Kidney (tissue), 14 donors: ENCODE measurements around the gene FDXACB1. TPM values are rescaled to one million over a fixed set of nuclear protein-coding genes. Genes with fewer than 3 reads are reported as not detected.

Source experiments
- DNase-seq, 5 donors: peaks; one replicate each; pipeline ENCODE4 v3.0.0-alpha.2; 2013 to 2020
- FAIRE-seq: peaks from 2 replicates; lab custom pipeline; 2012; peaks lifted over from hg19 to GRCh38; lab: Jason Lieb, UNC
- H3K27ac ChIP-seq, 2 donors: one replicate each; pipeline ENCODE4 v1.7.0; 2013; ENCODE audit warnings: low read depth in 2 of 2, low read length in 2 of 2, inconsistent platforms in 1 of 2
- H3K27me3 ChIP-seq: one replicate; pipeline ENCODE4 v1.7.1; 2013; ENCODE audit warnings: low read length, inconsistent platforms; ENCODE audit not compliant: control insufficient read depth, insufficient read depth
- H3K36me3 ChIP-seq, 3 donors: one replicate each; pipeline versions ENCODE4 v1.7.0 to v1.7.1; 2013; ENCODE audit warnings: low read length in 3 of 3, control low read depth in 1 of 3, inconsistent platforms in 1 of 3; ENCODE audit not compliant: insufficient read depth in 3 of 3, control insufficient read depth in 2 of 3
- H3K4me1 ChIP-seq, 3 donors: one replicate each; pipeline versions ENCODE4 v1.7.0 to v1.7.1; 2013; ENCODE audit warnings: low read length in 3 of 3, inconsistent platforms in 1 of 3, low read depth in 1 of 3; ENCODE audit not compliant: control insufficient read depth in 2 of 3, insufficient read depth in 2 of 3
- H3K4me3 ChIP-seq, 3 donors: one replicate each; pipeline versions ENCODE4 v1.7.0 to v1.8.1; 2013; ENCODE audit warnings: low read length in 3 of 3, control low read depth in 1 of 3, inconsistent platforms in 1 of 3
- H3K9ac ChIP-seq, 3 donors: one replicate each; pipeline versions ENCODE4 v1.7.0 to v1.7.1; 2013; ENCODE audit warnings: low read length in 3 of 3, control low read depth in 1 of 3, inconsistent platforms in 1 of 3
- H3K9me3 ChIP-seq, 3 donors: one replicate each; pipeline versions ENCODE4 v1.7.0 to v1.7.1; 2013; ENCODE audit warnings: low read length in 3 of 3, control low read depth in 1 of 3, inconsistent platforms in 1 of 3; ENCODE audit not compliant: control insufficient read depth in 2 of 3, insufficient read depth in 1 of 3
- CTCF ChIP-seq: IDR thresholded peaks from 3 replicates; pipeline ENCODE4 v1.5.1; 2012; ENCODE audit warnings: mild to moderate bottlenecking, moderate library complexity, borderline replicate concordance; ENCODE audit not compliant: insufficient read depth; ENCODE audit errors: extremely low read depth
- intact Hi-C: fragments of 100-400 bp; cut with DNase I; formaldehyde crosslinking; loops from one replicate; pipeline ENCODE4 v1.11.1; 2022
- polyA plus RNA-seq: library from polyadenylated mRNA; stranded (reverse); fragments of 350-450 nt; fragmentation: Illumina TruSeq; extraction: RNeasy Lipid Tissue Mini Kit (QIAGEN cat#74804); gene quantifications from one replicate; pipeline ENCODE4 v1.2.3, GENCODE V29; 2014; ENCODE audit warnings: low read depth, low replicate concordance; ENCODE audit not compliant: insufficient read depth
- total RNA-seq: library from RNA; stranded (reverse); fragmentation: NEBNext Ultra II Directional; extraction: Animal tissue kit (Norgen Biotek cat#: 25700); gene quantifications from one replicate; pipeline ENCODE4 v1.2.1, GENCODE V29; 2021
- donor health status: control.
- donor health status: control.
- donor health status: control.
- donor health status: control.
- donor health status: control.
- donor health status: DM: yes; HTN: yes; CAD: no.
- donor health status: Normal renal cell carcinoma (clear cell type).

The FDXACB1 gene
- total and polyA plus RNA-seq, 2 donors from 2014 or later, result 1.5 to 2.6 TPM

GRCh38 chr11:111913031-111913861 lies 34.3 kb upstream of the FDXACB1 start:
- FAIRE-seq, result no peak
- peak in 3 of 5 donors; percentile 49 to 80 (median 66) for DNase-seq

GRCh38 chr11:111912535-111912934 lies 33.6 kb upstream of the FDXACB1 start, which contains the start of gene HSPB2:
TSS of gene HSPB2 (plus strand) at chr11:111912734. CDS start at chr11:111912830, 96 bp downstream.
- TF ChIP-seq CTCF, result no peak
- H3K36me3 ChIP-seq, result no peaks in the 10 kb centered on the region
- FAIRE-seq (no peak), DNase-seq (peak in 4 of 5 donors; percentile 32 to 78 (median 64))
- H3K9me3 ChIP-seq, result no peaks in the 10 kb centered on the region
- peak within 1 kb of the TSS; percentile 44 to 59 (median 56) for H3K4me3 ChIP-seq
- H3K27me3 ChIP-seq, result no peaks in the 10 kb centered on the region
- H3K9ac ChIP-seq, result peak within 1 kb of the TSS; percentile 4 to 77 (median 59)
- H3K27ac ChIP-seq, result peak within 1 kb of the TSS; percentile 90 to 91
- intact Hi-C loops, result no loop called here
- peaks cover 0 to 20% (median 13%) of the 10 kb centered on the region in 3 donors for H3K4me1 ChIP-seq

More at GRCh38 chr11:111913031-111913861, 34.3 kb upstream of the FDXACB1 start:
- no peaks in the 10 kb centered on the region for H3K27me3 ChIP-seq
- H3K9me3 ChIP-seq, result no peaks in the 10 kb centered on the region
- no peak for TF ChIP-seq CTCF
- H3K9ac ChIP-seq, result peak overlapping the region; percentile 0 to 64 (median 4)
- peak overlapping the region; percentile 86 to 90 for H3K27ac ChIP-seq
- H3K4me3 ChIP-seq, result peak overlapping the region; percentile 18 to 59 (median 44)
- peaks cover 0 to 20% (median 17%) of the 10 kb centered on the region in 3 donors for H3K4me1 ChIP-seq
- intact Hi-C loops, result no loop called here
- no peaks in the 10 kb centered on the region for H3K36me3 ChIP-seq

GRCh38 chr11:111911563-111912401 lies 32.8 kb upstream of the FDXACB1 start, which contains the start of gene CRYAB:
TSS of gene CRYAB (minus strand) at chr11:111911770. CDS start at chr11:111911724, 46 bp downstream.
- no peak for TF ChIP-seq CTCF
- FAIRE-seq, result peak; percentile 49
- no peaks in the 10 kb centered on the region for H3K36me3 ChIP-seq
- H3K9ac ChIP-seq, result peak within 1 kb of the TSS in 2 of 3 donors; percentile 76 to 77
- peak within 1 kb of the TSS; percentile 24 to 59 (median 56) for H3K4me3 ChIP-seq
- intact Hi-C loops, result no loop called here
- peak within 1 kb of the TSS; percentile 90 to 91 for H3K27ac ChIP-seq
- no peaks in the 10 kb centered on the region for H3K27me3 ChIP-seq
- DNase-seq, result peak; percentile 71 to 97 (median 83)
- H3K9me3 ChIP-seq, result no peaks in the 10 kb centered on the region
- peaks cover 0 to 20% (median 10%) of the 10 kb centered on the region in 3 donors for H3K4me1 ChIP-seq
